ENCODE data around the gene CLDN24.

- TF ChIP-seq CTCF (IDR thresholded peaks at IDR 0.05 in 2 of 3, conservative IDR thresholded peaks at IDR 0.05 in 1 of 3; ENCODE audit: borderline replicate concordance in 1 of 3, insufficient read depth in 1 of 3, low read depth in 2 of 3, low read length in 2 of 3) (no peak), POLR2A (IDR thresholded peaks at IDR 0.05; ENCODE audit: borderline replicate concordance, extremely low read depth, insufficient read depth, insufficient read length) (no peak), MAX (IDR thresholded peaks at IDR 0.05) (no peak), ZNF274 (IDR thresholded peaks at IDR 0.05; ENCODE audit: low read depth, low read length) (no peak), EZH2 (IDR thresholded peaks at IDR 0.05) (no peak), RAD21 (IDR thresholded peaks at IDR 0.05; ENCODE audit: low read depth) (no peak), CBX3 (IDR thresholded peaks at IDR 0.05; ENCODE audit: low read depth) (no peak), SP1 (IDR thresholded peaks at IDR 0.05; ENCODE audit: low read depth) (no peak), EZH2phosphoT487 (IDR thresholded peaks at IDR 0.05; ENCODE audit: borderline replicate concordance) (no peak), JUND (IDR thresholded peaks at IDR 0.05) (no peak)
Observed at GRCh38 chr4:183295711-183296110, 26.5 kb downstream of the CLDN24 start.
